Lower lobe of right lung (tissue), 2 donors: Measurements from ENCODE around the gene LPP. TPM values are rescaled to one million over a fixed set of nuclear protein-coding genes. Genes with fewer than 3 reads are reported as not detected.

ENCODE experiments used
- ATAC-seq, 2 donors: fragments of 200-7000 bp; cut with Tn5 transposase; one replicate each; pipeline ENCODE4 v1.9.1; 2020 to 2022; ENCODE audit warnings: mild to moderate bottlenecking in 2 of 2, moderate library complexity in 2 of 2
- DNase-seq: peaks from one replicate; pipeline ENCODE4 v3.0.0-alpha.2; 2020
- H3K27ac ChIP-seq: fragments of 200-600 bp; one replicate; pipeline ENCODE4 v1.8.0; 2022
- H3K27me3 ChIP-seq: fragments of 200-600 bp; one replicate; pipeline ENCODE4 v1.8.0; 2022; ENCODE audit warnings: low read depth
- H3K36me3 ChIP-seq: fragments of 200-600 bp; one replicate; pipeline ENCODE4 v1.8.0; 2022; ENCODE audit warnings: mild to moderate bottlenecking
- H3K4me1 ChIP-seq: fragments of 200-600 bp; one replicate; pipeline ENCODE4 v1.8.0; 2022
- H3K4me3 ChIP-seq: fragments of 200-600 bp; one replicate; pipeline ENCODE4 v1.8.0; 2022; ENCODE audit warnings: mild to moderate bottlenecking
- H3K9me3 ChIP-seq: fragments of 200-600 bp; one replicate; pipeline ENCODE4 v1.8.0; 2022
- CTCF ChIP-seq: fragments of 200-600 bp; IDR thresholded peaks from one replicate; pipeline ENCODE4 v1.8.0; 2022; ENCODE audit warnings: antibody characterized with exemption, mild to moderate bottlenecking
- intact Hi-C: fragments of 100-400 bp; cut with DNase I; formaldehyde crosslinking; loops from one replicate; pipeline ENCODE4 v1.11.0; 2022
- total RNA-seq: library from RNA; stranded (reverse); fragmentation: NEBNext Ultra II Directional; extraction: Animal tissue kit (Norgen Biotek cat#: 25700); gene quantifications from one replicate; pipeline ENCODE4 v1.2.1, GENCODE V29; 2021
- donor health status: DM: no; HTN: yes; CAD: no; lungs with severe emphysema.

The LPP gene
- total RNA-seq, 1 donor from 2014 or later: 180 TPM

GRCh38 chr3:188236271-188236670, 82.3 kb downstream of the LPP start:
- Histone ChIP-seq H3K36me3 (no peaks in the 10 kb centered on the region), H3K27ac (no peak overlapping the region), H3K4me3 (no peak overlapping the region), H3K9me3 (no peaks in the 10 kb centered on the region), H3K4me1 (peaks cover 12% of the 10 kb centered on the region), H3K27me3 (no peaks in the 10 kb centered on the region)
- ATAC-seq (no peak), DNase-seq (no peak)
- no peak for TF ChIP-seq CTCF
- intact Hi-C loops: no loop called here

- H3K4me3 ChIP-seq: no peak overlapping the region
- DNase-seq (no peak), ATAC-seq (no peak)
- no peak overlapping the region for H3K27ac ChIP-seq
- intact Hi-C loops: no loop called here
- no peaks in the 10 kb centered on the region for H3K36me3 ChIP-seq
- no peaks in the 10 kb centered on the region for H3K27me3 ChIP-seq
- no peaks in the 10 kb centered on the region for H3K4me1 ChIP-seq
- TF ChIP-seq CTCF: no peak
- no peaks in the 10 kb centered on the region for H3K9me3 ChIP-seq
Measured at GRCh38 chr3:188239035-188239434, 85.1 kb downstream of the LPP start.

GRCh38 chr3:188239577-188239976, 85.6 kb downstream of the LPP start:
- Histone ChIP-seq H3K4me1 (no peaks in the 10 kb centered on the region), H3K27ac (no peak overlapping the region), H3K36me3 (no peaks in the 10 kb centered on the region), H3K4me3 (no peak overlapping the region), H3K9me3 (no peaks in the 10 kb centered on the region), H3K27me3 (no peaks in the 10 kb centered on the region)
- ATAC-seq: no peak
- no peak for TF ChIP-seq CTCF
- intact Hi-C loops: no loop called here
- no peak for DNase-seq

- intact Hi-C loops: no loop called here
- H3K27me3 ChIP-seq: no peaks in the 10 kb centered on the region
- no peak for ATAC-seq
- no peaks in the 10 kb centered on the region for H3K36me3 ChIP-seq
- H3K27ac ChIP-seq: no peak overlapping the region
- H3K4me3 ChIP-seq: no peak overlapping the region
- no peaks in the 10 kb centered on the region for H3K4me1 ChIP-seq
- no peak for DNase-seq
- TF ChIP-seq CTCF: no peak
- no peaks in the 10 kb centered on the region for H3K9me3 ChIP-seq
Measured at GRCh38 chr3:188240189-188240981, 86.4 kb downstream of the LPP start.

GRCh38 chr3:188241072-188241471, 87.1 kb downstream of the LPP start:
- no peak overlapping the region for H3K27ac ChIP-seq

More at GRCh38 chr3:188241072-188241471, 87.1 kb downstream of the LPP start:
- DNase-seq: no peak
- ATAC-seq: no peak
- H3K4me1 ChIP-seq: no peaks in the 10 kb centered on the region
- no peaks in the 10 kb centered on the region for H3K27me3 ChIP-seq
- H3K36me3 ChIP-seq: no peaks in the 10 kb centered on the region
- intact Hi-C loops: no loop called here
- no peak overlapping the region for H3K4me3 ChIP-seq
- TF ChIP-seq CTCF: no peak
- no peaks in the 10 kb centered on the region for H3K9me3 ChIP-seq
